ENCODE results near the gene NONO.
"Not testable (repeated sequence)": the region's sequence is repeated elsewhere in the genome, so short reads cannot be mapped to it uniquely, and the experiment has no call there.

Gene NONO

GRCh38 chrX:71301195-71301924, 17.9 kb downstream of the NONO start, which contains the start of gene ITGB1BP2:
Gene ITGB1BP2, plus strand, starts transcription at chrX:71301750. Its CDS starts 57 bp downstream, at chrX:71301807.
- CTCF ChIA-PET: no interaction called here
- no peak within 1 kb of the TSS for H3K4me3 ChIP-seq (ENCODE audit: control insufficient read depth in 1 of 7, extremely low read depth in 1 of 7, insufficient read depth in 4 of 7, low read depth in 2 of 7, low read length in 6 of 7)
- WGBS (ENCODE audit: insufficient coverage): 82% methylated on average over 9 of the region's 10 CpGs
- peaks cover 0 to 12% (median 7%) of the 10 kb centered on the region in 4 experiments for H3K4me1 ChIP-seq (ENCODE audit: control extremely low read depth in 1 of 4, control insufficient read depth in 4 of 4, insufficient read depth in 4 of 4, low read length in 3 of 4)
- no peak within 1 kb of the TSS for H3K27ac ChIP-seq (ENCODE audit: insufficient read depth in 1 of 2, low read depth in 1 of 2, low read length in 2 of 2, poor library complexity in 1 of 2, severe bottlenecking in 2 of 2)
- H3K27me3 ChIP-seq (replicated peaks in 2 of 5; ENCODE audit: control insufficient read depth in 4 of 5, insufficient read depth in 5 of 5, low read length in 4 of 5): no peaks in the 10 kb centered on the region
- H3K36me3 ChIP-seq (ENCODE audit: control insufficient read depth in 4 of 4, insufficient read depth in 4 of 4, low read length in 3 of 4): peaks cover 3 to 45% (median 19%) of the 10 kb centered on the region in 4 experiments
- DNase-seq: peak in 2 of 3 donors; percentile 21
- POLR2A ChIA-PET: no interaction called here
- no peaks in the 10 kb centered on the region for H3K9me3 ChIP-seq (ENCODE audit: control extremely low read depth in 1 of 5, control insufficient read depth in 4 of 5, insufficient read depth in 2 of 5, low read depth in 1 of 5, low read length in 4 of 5)

GRCh38 chrX:71302461-71303213, 19.2 kb downstream of the NONO start:
- Histone ChIP-seq H3K4me3 (ENCODE audit: control insufficient read depth in 1 of 7, extremely low read depth in 1 of 7, insufficient read depth in 4 of 7, low read depth in 2 of 7, low read length in 6 of 7) (no peak overlapping the region), H3K27ac (ENCODE audit: insufficient read depth in 1 of 2, low read depth in 1 of 2, low read length in 2 of 2, poor library complexity in 1 of 2, severe bottlenecking in 2 of 2) (no peak overlapping the region), H3K36me3 (ENCODE audit: control insufficient read depth in 4 of 4, insufficient read depth in 4 of 4, low read length in 3 of 4) (peaks cover 3 to 33% (median 12%) of the 10 kb centered on the region in 4 experiments), H3K27me3 (replicated peaks in 2 of 5; ENCODE audit: control insufficient read depth in 4 of 5, insufficient read depth in 5 of 5, low read length in 4 of 5) (no peaks in the 10 kb centered on the region), H3K4me1 (ENCODE audit: control extremely low read depth in 1 of 4, control insufficient read depth in 4 of 4, insufficient read depth in 4 of 4, low read length in 3 of 4) (peaks cover 0 to 12% (median 7%) of the 10 kb centered on the region in 4 experiments), H3K9me3 (ENCODE audit: control extremely low read depth in 1 of 5, control insufficient read depth in 4 of 5, insufficient read depth in 2 of 5, low read depth in 1 of 5, low read length in 4 of 5) (no peaks in the 10 kb centered on the region)
- DNase-seq: peak; percentile 8 to 30 (median 13)
- WGBS (ENCODE audit: insufficient coverage): 61% methylated on average over 3 of the region's 5 CpGs
- POLR2A ChIA-PET: no interaction called here
- CTCF ChIA-PET: no interaction called here

- CTCF ChIA-PET: no interaction called here
- POLR2A ChIA-PET: no interaction called here
- Histone ChIP-seq H3K9me3 (ENCODE audit: control extremely low read depth in 1 of 5, control insufficient read depth in 4 of 5, insufficient read depth in 2 of 5, low read depth in 1 of 5, low read length in 4 of 5) (no peaks in the 10 kb centered on the region), H3K4me1 (ENCODE audit: control extremely low read depth in 1 of 4, control insufficient read depth in 4 of 4, insufficient read depth in 4 of 4, low read length in 3 of 4) (peaks cover 0 to 12% (median 7%) of the 10 kb centered on the region in 4 experiments), H3K36me3 (ENCODE audit: control insufficient read depth in 4 of 4, insufficient read depth in 4 of 4, low read length in 3 of 4) (peaks cover 0 to 18% (median 4%) of the 10 kb centered on the region in 4 experiments), H3K4me3 (ENCODE audit: control insufficient read depth in 1 of 7, extremely low read depth in 1 of 7, insufficient read depth in 4 of 7, low read depth in 2 of 7, low read length in 6 of 7) (no peak overlapping the region), H3K27ac (ENCODE audit: insufficient read depth in 1 of 2, low read depth in 1 of 2, low read length in 2 of 2, poor library complexity in 1 of 2, severe bottlenecking in 2 of 2) (no peak overlapping the region), H3K27me3 (replicated peaks in 2 of 5; ENCODE audit: control insufficient read depth in 4 of 5, insufficient read depth in 5 of 5, low read length in 4 of 5) (no peaks in the 10 kb centered on the region)
- 80% methylated on average over 1 of the region's 2 CpGs for WGBS (ENCODE audit: insufficient coverage)
- no peak for DNase-seq
Measured at GRCh38 chrX:71304561-71304960, 21.1 kb downstream of the NONO start.

GRCh38 chrX:71315917-71316316, 32.5 kb downstream of the NONO start:
- no peak for DNase-seq
- no peaks in the 10 kb centered on the region for H3K9me3 ChIP-seq (ENCODE audit: control extremely low read depth in 1 of 5, control insufficient read depth in 4 of 5, insufficient read depth in 2 of 5, low read depth in 1 of 5, low read length in 4 of 5)
- no peaks in the 10 kb centered on the region for H3K36me3 ChIP-seq (ENCODE audit: control insufficient read depth in 4 of 4, insufficient read depth in 4 of 4, low read length in 3 of 4)
- H3K4me1 ChIP-seq (ENCODE audit: control extremely low read depth in 1 of 4, control insufficient read depth in 4 of 4, insufficient read depth in 4 of 4, low read length in 3 of 4): no peaks in the 10 kb centered on the region
- 98% methylated on average over 6 of the region's 7 CpGs for WGBS (ENCODE audit: insufficient coverage)
- H3K27me3 ChIP-seq (replicated peaks in 2 of 5; ENCODE audit: control insufficient read depth in 4 of 5, insufficient read depth in 5 of 5, low read length in 4 of 5): no peaks in the 10 kb centered on the region
- H3K4me3 ChIP-seq (ENCODE audit: control insufficient read depth in 1 of 7, extremely low read depth in 1 of 7, insufficient read depth in 4 of 7, low read depth in 2 of 7, low read length in 6 of 7): no peak overlapping the region
- ChIA-PET POLR2A (no interaction called here), CTCF (no interaction called here)
- no peak overlapping the region for H3K27ac ChIP-seq (ENCODE audit: insufficient read depth in 1 of 2, low read depth in 1 of 2, low read length in 2 of 2, poor library complexity in 1 of 2, severe bottlenecking in 2 of 2)

GRCh38 chrX:71316959-71317358, 33.5 kb downstream of the NONO start:
- WGBS (ENCODE audit: insufficient coverage): no CpG with 5 or more reads among the region's 1 CpG
- H3K27me3 ChIP-seq (replicated peaks in 2 of 5; ENCODE audit: control insufficient read depth in 4 of 5, insufficient read depth in 5 of 5, low read length in 4 of 5); POLR2A ChIA-PET; DNase-seq; H3K9me3 ChIP-seq (ENCODE audit: control extremely low read depth in 1 of 5, control insufficient read depth in 4 of 5, insufficient read depth in 2 of 5, low read depth in 1 of 5, low read length in 4 of 5); H3K4me3 ChIP-seq (ENCODE audit: control insufficient read depth in 1 of 7, extremely low read depth in 1 of 7, insufficient read depth in 4 of 7, low read depth in 2 of 7, low read length in 6 of 7); CTCF ChIA-PET; H3K4me1 ChIP-seq (ENCODE audit: control extremely low read depth in 1 of 4, control insufficient read depth in 4 of 4, insufficient read depth in 4 of 4, low read length in 3 of 4); H3K36me3 ChIP-seq (ENCODE audit: control insufficient read depth in 4 of 4, insufficient read depth in 4 of 4, low read length in 3 of 4); H3K27ac ChIP-seq (ENCODE audit: insufficient read depth in 1 of 2, low read depth in 1 of 2, low read length in 2 of 2, poor library complexity in 1 of 2, severe bottlenecking in 2 of 2): not testable (repeated sequence)

GRCh38 chrX:71320126-71320525, 36.7 kb downstream of the NONO start:
- POLR2A ChIA-PET: no interaction called here
- CTCF ChIA-PET: no interaction called here
- Histone ChIP-seq H3K4me3 (ENCODE audit: control insufficient read depth in 1 of 7, extremely low read depth in 1 of 7, insufficient read depth in 4 of 7, low read depth in 2 of 7, low read length in 6 of 7) (no peak overlapping the region), H3K4me1 (ENCODE audit: control extremely low read depth in 1 of 4, control insufficient read depth in 4 of 4, insufficient read depth in 4 of 4, low read length in 3 of 4) (no peaks in the 10 kb centered on the region), H3K27ac (ENCODE audit: insufficient read depth in 1 of 2, low read depth in 1 of 2, low read length in 2 of 2, poor library complexity in 1 of 2, severe bottlenecking in 2 of 2) (no peak overlapping the region), H3K27me3 (replicated peaks in 2 of 5; ENCODE audit: control insufficient read depth in 4 of 5, insufficient read depth in 5 of 5, low read length in 4 of 5) (no peaks in the 10 kb centered on the region), H3K9me3 (ENCODE audit: control extremely low read depth in 1 of 5, control insufficient read depth in 4 of 5, insufficient read depth in 2 of 5, low read depth in 1 of 5, low read length in 4 of 5) (no peaks in the 10 kb centered on the region), H3K36me3 (ENCODE audit: control insufficient read depth in 4 of 4, insufficient read depth in 4 of 4, low read length in 3 of 4) (no peaks in the 10 kb centered on the region)
- 78% methylated on average over 1 of the region's 1 CpG for WGBS (ENCODE audit: insufficient coverage)
- DNase-seq: peak in 2 of 3 donors; percentile 22 to 39

- H3K4me1 ChIP-seq (ENCODE audit: control extremely low read depth in 1 of 4, control insufficient read depth in 4 of 4, insufficient read depth in 4 of 4, low read length in 3 of 4): no peaks in the 10 kb centered on the region
- no peaks in the 10 kb centered on the region for H3K27me3 ChIP-seq (replicated peaks in 2 of 5; ENCODE audit: control insufficient read depth in 4 of 5, insufficient read depth in 5 of 5, low read length in 4 of 5)
- ChIA-PET CTCF (no interaction called here), POLR2A (no interaction called here)
- H3K4me3 ChIP-seq (ENCODE audit: control insufficient read depth in 1 of 7, extremely low read depth in 1 of 7, insufficient read depth in 4 of 7, low read depth in 2 of 7, low read length in 6 of 7): no peak overlapping the region
- DNase-seq: no peak
- no peaks in the 10 kb centered on the region for H3K36me3 ChIP-seq (ENCODE audit: control insufficient read depth in 4 of 4, insufficient read depth in 4 of 4, low read length in 3 of 4)
- H3K27ac ChIP-seq (ENCODE audit: insufficient read depth in 1 of 2, low read depth in 1 of 2, low read length in 2 of 2, poor library complexity in 1 of 2, severe bottlenecking in 2 of 2): no peak overlapping the region
- no CpG with 5 or more reads among the region's 1 CpG for WGBS (ENCODE audit: insufficient coverage)
- H3K9me3 ChIP-seq (ENCODE audit: control extremely low read depth in 1 of 5, control insufficient read depth in 4 of 5, insufficient read depth in 2 of 5, low read depth in 1 of 5, low read length in 4 of 5): peaks cover 0 to 4% (median under 1%) of the 10 kb centered on the region in 5 experiments
Measured at GRCh38 chrX:71321731-71322130, 38.3 kb downstream of the NONO start.

Data from common myeloid progenitor, CD34-positive (primary cell).